K562 (cell line): ENCODE results near the gene DDX50. TPM values are rescaled to one million over a fixed set of nuclear protein-coding genes. Genes with fewer than 3 reads are reported as not detected.
A peak's percentile ranks its signal among the peaks of the same experiment; 100 is the strongest.

Source experiments
- AFF1 ChIP-seq, 2 experiments: fragments of 450-650 bp; IDR thresholded peaks; 2 replicates each; pipeline ENCODE4 v1.6.1; 2018; ENCODE audit warnings: mild to moderate bottlenecking in 2 of 2, low read depth in 1 of 2; ENCODE audit not compliant: partially characterized antibody in 2 of 2
- HDAC8 ChIP-seq: fragments of 450-650 bp; IDR thresholded peaks from 2 replicates; pipeline ENCODE4 v1.6.1; 2016; ENCODE audit warnings: mild to moderate bottlenecking, missing genetic modification characterization, moderate library complexity, missing compliant biosample characterization
- MAFK ChIP-seq: IDR thresholded peaks from 2 replicates; pipeline ENCODE4 v1.6.1; 2011; ENCODE audit warnings: low read length, improper control_type of control experiment
- SMAD4 ChIP-seq: fragments of 250-450 bp; sonication (Bioruptor Pico); conservative IDR thresholded peaks from 2 replicates; pipeline ENCODE4 v1.8.0; 2021; ENCODE audit warnings: inconsistent platforms, mild to moderate bottlenecking, moderate library complexity
- TFAP4 ChIP-seq: sonication (generic); formaldehyde crosslinking; IDR thresholded peaks from 2 replicates; pipeline ENCODE4 v1.8.0; 2022; ENCODE audit warnings: missing genetic modification reagents, mild to moderate bottlenecking, moderate library complexity, borderline replicate concordance
- THAP12 ChIP-seq: fragments of 250-450 bp; sonication (Bioruptor Pico); IDR thresholded peaks from 2 replicates; pipeline ENCODE4 v1.9.0; 2021; ENCODE audit warnings: mild to moderate bottlenecking, inconsistent platforms
- TRIM25 ChIP-seq: fragments of 450-650 bp; IDR thresholded peaks from 2 replicates; pipeline ENCODE4 v1.7.0; 2016; ENCODE audit warnings: borderline replicate concordance
- USF2 ChIP-seq: sonication (generic); formaldehyde crosslinking; IDR thresholded peaks from 2 replicates; pipeline ENCODE4 v1.5.0; 2020; ENCODE audit warnings: missing genetic modification reagents
- polyA plus RNA-seq, 8 experiments: library from polyadenylated mRNA; depleted of rRNA in 4 of 8; stranded (reverse) in 5 of 8; unstranded in 3 of 8; fragments of >200 nt; fragmentation: Nextera tagmentation in 2 of 8; fragmentation: Illumina TruSeq in 1 of 8; extraction: Ambion mirVana in 2 of 8; extraction: Trizol in 1 of 8; gene quantifications; 2 replicates each; pipeline versions ENCODE4 v1.2.1 to v1.2.3, GENCODE V29; 2011 to 2014; ENCODE audit warnings: inconsistent platforms in 1 of 8, missing spikeins in 1 of 8
- total RNA-seq, 7 experiments: library from RNA; depleted of rRNA in 6 of 7; stranded (reverse); fragments of >200 nt in 6 of 7; fragmentation: Illumina TruSeq in 2 of 7; extraction: Trizol in 2 of 7; gene quantifications; 2 replicates each; pipeline versions ENCODE4 v1.2.1 to v1.2.3, GENCODE V29; 2011 to 2021; ENCODE audit warnings: low replicate concordance in 1 of 7

The DDX50 gene
- total and polyA plus RNA-seq, 9 of the 15 experiments (the other 6 are each of a cell fraction or from before 2014, with no cell fraction given), result 36.7 to 86.8 (median 57.4) TPM

- TF ChIP-seq USF2 (CRISPR knock-in tag) (no peak), TRIM25 (no peak), HDAC8 (tag) (no peak), MAFK (no peak; the same call in 1 of the 2 replicates), TFAP4 (CRISPR knock-in tag) (peak; percentile 82; the same call in 1 of the 2 replicates), AFF1 (IDR thresholded peaks at IDR 0.05; ENCODE audit: low read depth in 1 of 2, partially characterized antibody in 2 of 2) (no peak), SMAD4 (CRISPR knock-in tag) (0 out of 2 replicates have a peak, but pooled peaks have one; percentile 24), THAP12 (CRISPR knock-in tag) (0 out of 2 replicates have a peak, but pooled peaks have one; percentile 30)
Measured at GRCh38 chr10:68901105-68901927, at the start of gene DDX50 (continued).
